LNCaP clone FGC (cell line): Measurements from ENCODE around the gene STN1.
A peak's percentile ranks its signal among the peaks of the same experiment; 100 is the strongest.

Experiments
- DNase-seq: peaks from one replicate; pipeline ENCODE4 v3.0.0-alpha.2; 2011; ENCODE audit warnings: low read depth
- H3K4me3 ChIP-seq: 2 replicates; pipeline ENCODE4 v1.5.1; 2011; ENCODE audit warnings: mild to moderate bottlenecking, low read depth, low read length, control low read depth
- CTCF ChIP-seq: IDR thresholded peaks from 2 replicates; pipeline ENCODE4 v1.5.1; 2012; ENCODE audit warnings: mild to moderate bottlenecking; ENCODE audit not compliant: control insufficient read depth, insufficient read depth; ENCODE audit errors: extremely low read depth

STN1 gene

GRCh38 chr10:103855852-103856796 is 61.9 kb downstream of the STN1 start:
- TF ChIP-seq CTCF: no peak
- H3K4me3 ChIP-seq: no peak overlapping the region
- no peak for DNase-seq

GRCh38 chr10:103855424-103855823 is 62.6 kb downstream of the STN1 start, which contains the start of gene SH3PXD2A:
Gene SH3PXD2A (minus strand): TSS chr10:103855576. CDS start chr10:103855266, 310 bp downstream.
- TF ChIP-seq CTCF: no peak; the same call in 1 of the 2 replicates
- no peak for DNase-seq
- peak within 1 kb of the TSS; percentile 43 for H3K4me3 ChIP-seq

GRCh38 chr10:103854686-103855391 is 63.1 kb downstream of the STN1 start:
- peak overlapping the region; percentile 43 for H3K4me3 ChIP-seq
- peak; percentile 26 for TF ChIP-seq CTCF
- no peak for DNase-seq

- no peak for TF ChIP-seq CTCF
- no peak for DNase-seq
- no peak overlapping the region for H3K4me3 ChIP-seq
Measured at GRCh38 chr10:103854265-103854685, 63.7 kb downstream of the STN1 start.

- DNase-seq: no peak
- no peak for TF ChIP-seq CTCF
- no peak overlapping the region for H3K4me3 ChIP-seq
Measured at GRCh38 chr10:103853428-103854264, 64.3 kb downstream of the STN1 start.

GRCh38 chr10:103852856-103853255 is 65.1 kb downstream of the STN1 start:
- H3K4me3 ChIP-seq: no peak overlapping the region
- DNase-seq: no peak
- no peak for TF ChIP-seq CTCF
